IMR-90 (cell line): ENCODE data around the gene HBZ. TPM values are rescaled to one million over a fixed set of nuclear protein-coding genes. Genes with fewer than 3 reads are reported as not detected.
"Not testable (repeated sequence)": the region's sequence is repeated elsewhere in the genome, so short reads cannot be mapped to it uniquely, and the experiment has no call there.

ENCODE experiments used
- ATAC-seq: fragments of 200-7000 bp; cut with Tn5 transposase; 2 replicates; pipeline ENCODE4 v1.9.1; 2020; ENCODE audit warnings: low read depth, mild to moderate bottlenecking, moderate library complexity
- BruUV-seq: library from RNA; stranded (reverse); fragments of 400-500 nt; replicated peaks from 2 replicates; lab custom pipeline; 2021; lab: Mats Ljungman, UMichigan
- CTCF ChIA-PET: fragments of 300-600 bp; formaldehyde crosslinking; extraction: SDS; loops from one replicate; lab custom pipeline; 2021; ENCODE audit warnings: antibody characterized with exemption; lab: Yijun Ruan, JAX
- POLR2A ChIA-PET: fragments of 300-600 bp; sonication (Branson Sonifier 250); formaldehyde crosslinking; loops from one replicate; lab custom pipeline; 2022; ENCODE audit warnings: antibody characterized with exemption; ENCODE audit not compliant: unreplicated experiment; lab: Charles Lee
- DNase-seq: peaks from one replicate; pipeline ENCODE4 v3.0.0; 2013
- H2AFZ ChIP-seq: replicated peaks from 2 replicates; pipeline ENCODE3; 2013; ENCODE audit warnings: low read length, mild to moderate bottlenecking; ENCODE audit not compliant: poor library complexity
- H2AK5ac ChIP-seq: 2 replicates; pipeline ENCODE4 v1.6.1; 2013; ENCODE audit warnings: low read depth, low read length, inconsistent platforms
- H2AK9ac ChIP-seq: replicated peaks from 2 replicates; pipeline ENCODE3; 2013; ENCODE audit warnings: mild to moderate bottlenecking, low read depth, low read length, moderate library complexity; ENCODE audit not compliant: poor library complexity
- H2BK120ac ChIP-seq: 2 replicates; pipeline ENCODE4 v1.6.1; 2013; ENCODE audit warnings: low read depth, low read length, inconsistent platforms
- H2BK15ac ChIP-seq: 3 replicates; pipeline ENCODE4 v1.6.1; 2013; ENCODE audit warnings: low read depth, low read length, inconsistent platforms
- H2BK20ac ChIP-seq: 2 replicates; pipeline ENCODE4 v1.6.1; 2013; ENCODE audit warnings: low read depth, mild to moderate bottlenecking, inconsistent platforms, low read length, moderate library complexity
- H2BK5ac ChIP-seq: 2 replicates; pipeline ENCODE4 v1.6.1; 2013; ENCODE audit warnings: mild to moderate bottlenecking, low read depth, low read length, inconsistent platforms; ENCODE audit not compliant: poor library complexity, severe bottlenecking
- H3K14ac ChIP-seq: replicated peaks from 2 replicates; pipeline ENCODE4 v1.6.1; 2013; ENCODE audit warnings: low read depth, low read length, inconsistent platforms
- H3K18ac ChIP-seq: 2 replicates; pipeline ENCODE4 v1.6.1; 2013; ENCODE audit warnings: low read depth, low read length, control low read depth
- H3K23ac ChIP-seq: 2 replicates; pipeline ENCODE4 v1.6.1; 2013; ENCODE audit warnings: low read depth, low read length, inconsistent platforms
- H3K27ac ChIP-seq: 2 replicates; pipeline ENCODE4 v1.5.1; 2013; ENCODE audit warnings: mild to moderate bottlenecking, control low read depth, low read length; ENCODE audit not compliant: insufficient read depth
- H3K27me3 ChIP-seq: 2 replicates; pipeline ENCODE4 v1.6.1; 2013; ENCODE audit warnings: low read length; ENCODE audit not compliant: control insufficient read depth, insufficient read depth
- H3K36me3 ChIP-seq: 2 replicates; pipeline ENCODE4 v1.6.1; 2013; ENCODE audit warnings: low read length, mixed read lengths; ENCODE audit not compliant: control insufficient read depth, insufficient read depth
- H3K4ac ChIP-seq: 2 replicates; pipeline ENCODE4 v1.6.1; 2013; ENCODE audit warnings: low read depth, low read length, inconsistent platforms
- H3K4me1 ChIP-seq: 2 replicates; pipeline ENCODE4 v1.6.1; 2013; ENCODE audit warnings: low read length, mixed read lengths; ENCODE audit not compliant: control insufficient read depth, insufficient read depth
- H3K4me2 ChIP-seq: 2 replicates; pipeline ENCODE4 v1.6.1; 2013; ENCODE audit warnings: low read depth, mild to moderate bottlenecking, control low read depth, low read length, moderate library complexity
- H3K4me3 ChIP-seq: 2 replicates; pipeline ENCODE4 v1.5.1; 2013; ENCODE audit warnings: low read depth, mild to moderate bottlenecking, control low read depth, low read length, moderate library complexity; ENCODE audit not compliant: insufficient read depth
- H3K56ac ChIP-seq: 2 replicates; pipeline ENCODE4 v1.6.1; 2013; ENCODE audit warnings: low read length, inconsistent platforms; ENCODE audit not compliant: insufficient read depth; ENCODE audit errors: extremely low read depth
- H3K79me1 ChIP-seq, 2 experiments: 2 replicates each; pipeline ENCODE4 v1.6.1; 2013; ENCODE audit warnings: low read length in 2 of 2, inconsistent platforms in 1 of 2, low read depth in 1 of 2
- H3K9ac ChIP-seq: 2 replicates; pipeline ENCODE4 v1.6.1; 2013; ENCODE audit warnings: low read depth, low read length, control low read depth
- H3K9me1 ChIP-seq: 2 replicates; pipeline ENCODE4 v1.6.1; 2013; ENCODE audit warnings: low read length, inconsistent platforms; ENCODE audit not compliant: insufficient read depth
- H3K9me3 ChIP-seq: 2 replicates; pipeline ENCODE4 v1.6.1; 2013; ENCODE audit warnings: low read length; ENCODE audit not compliant: control insufficient read depth, insufficient read depth
- H4K20me1 ChIP-seq: 2 replicates; pipeline ENCODE4 v1.6.1; 2013; ENCODE audit warnings: low read length, inconsistent platforms; ENCODE audit not compliant: insufficient read depth
- H4K5ac ChIP-seq: 2 replicates; pipeline ENCODE4 v1.6.1; 2013; ENCODE audit warnings: mild to moderate bottlenecking, low read depth, low read length, control low read depth
- H4K8ac ChIP-seq, 2 experiments: 2 replicates each; pipeline ENCODE4 v1.6.1; 2013; ENCODE audit warnings: low read depth in 2 of 2, low read length in 2 of 2, control low read depth in 1 of 2, inconsistent platforms in 1 of 2
- H4K91ac ChIP-seq: 2 replicates; pipeline ENCODE4 v1.6.1; 2013; ENCODE audit warnings: low read depth, low read length, inconsistent platforms; ENCODE audit not compliant: insufficient read depth
- WGBS, 2 experiments: methylation state at CpG; one replicate each; pipeline versions ENCODE4 v1.1.5 to v1.1.7; 2013; ENCODE audit warnings: missing lambda C conversion rate in 2 of 2; ENCODE audit not compliant: insufficient read length in 1 of 2; ENCODE audit errors: extremely low coverage in 2 of 2; 5-methylcytosine and 5-hydroxymethylcytosine counted together
- dilution Hi-C: fragments of 300-500 bp; cut with HindIII; formaldehyde crosslinking; loops from one replicate; pipeline ENCODE4 v1.14.3; 2018; ENCODE audit warnings: low sequenced_read_pairs; ENCODE audit not compliant: unreplicated experiment
- in situ Hi-C: fragments of 300-500 bp; cut with MboI; formaldehyde crosslinking; loops from 3 replicates; pipeline ENCODE4 v1.14.3; 2019; ENCODE audit warnings: low sequenced_read_pairs, inconsistent platforms, mixed read lengths
- intact Hi-C: fragments of 100-400 bp; cut with micrococcal nuclease; formaldehyde crosslinking; loops from 2 replicates; pipeline ENCODE4 v1.10.0; 2022
- polyA plus RNA-seq, 3 experiments: library from polyadenylated mRNA; depleted of rRNA; stranded (reverse); fragments of >200 nt; gene quantifications; 2 replicates each; pipeline ENCODE4 v1.2.3, GENCODE V29; 2012; ENCODE audit warnings: low replicate concordance in 1 of 3
- total RNA-seq: library from RNA; depleted of rRNA; stranded (reverse); fragments of >200 nt; gene quantifications from 2 replicates; pipeline ENCODE4 v1.2.3, GENCODE V29; 2012

HBZ gene
- total and polyA plus RNA-seq, 2 of the 4 experiments (the other 2 are of a cell fraction): not detected

GRCh38 chr16:164134-164823, 11.8 kb downstream of the HBZ start:
- H3K36me3 ChIP-seq, H2BK15ac ChIP-seq, H2AK5ac ChIP-seq, H4K20me1 ChIP-seq, H3K4me3 ChIP-seq, H2AK9ac ChIP-seq, H2BK120ac ChIP-seq, H3K9ac ChIP-seq, H3K23ac ChIP-seq, H3K56ac ChIP-seq, H4K91ac ChIP-seq, H2AFZ ChIP-seq, H3K4me2 ChIP-seq, H2BK5ac ChIP-seq, H3K14ac ChIP-seq, dilution Hi-C loops, H2BK20ac ChIP-seq, H3K9me3 ChIP-seq, CTCF ChIA-PET, H3K9me1 ChIP-seq, BruUV-seq, intact Hi-C loops, H4K8ac ChIP-seq, H4K5ac ChIP-seq, DNase-seq, H3K4me1 ChIP-seq, H3K18ac ChIP-seq, H3K4ac ChIP-seq, H3K27ac ChIP-seq, POLR2A ChIA-PET, in situ Hi-C loops, H3K79me1 ChIP-seq: not testable (repeated sequence)
- no CpG with 5 or more reads among the region's 80 CpGs for WGBS, 2 experiments
- H3K27me3 ChIP-seq: peaks cover 60% of the 10 kb centered on the region
- ATAC-seq: peak; percentile 15; the same call in 1 of the 2 replicates
